IMR-90 (cell line): ENCODE results near the gene PROX2. TPM values are rescaled to one million over a fixed set of nuclear protein-coding genes. Genes with fewer than 3 reads are reported as not detected.

ENCODE experiments used
- ATAC-seq: fragments of 200-7000 bp; cut with Tn5 transposase; 2 replicates; pipeline ENCODE4 v1.9.1; 2020; ENCODE audit warnings: low read depth, mild to moderate bottlenecking, moderate library complexity
- BruUV-seq: library from RNA; stranded (reverse); fragments of 400-500 nt; replicated peaks from 2 replicates; lab custom pipeline; 2021; lab: Mats Ljungman, UMichigan
- CTCF ChIA-PET: fragments of 300-600 bp; formaldehyde crosslinking; extraction: SDS; loops from one replicate; lab custom pipeline; 2021; ENCODE audit warnings: antibody characterized with exemption; lab: Yijun Ruan, JAX
- POLR2A ChIA-PET: fragments of 300-600 bp; sonication (Branson Sonifier 250); formaldehyde crosslinking; loops from one replicate; lab custom pipeline; 2022; ENCODE audit warnings: antibody characterized with exemption; ENCODE audit not compliant: unreplicated experiment; lab: Charles Lee
- DNase-seq: peaks from one replicate; pipeline ENCODE4 v3.0.0; 2013
- H2AFZ ChIP-seq: replicated peaks from 2 replicates; pipeline ENCODE3; 2013; ENCODE audit warnings: low read length, mild to moderate bottlenecking; ENCODE audit not compliant: poor library complexity
- H2AK5ac ChIP-seq: 2 replicates; pipeline ENCODE4 v1.6.1; 2013; ENCODE audit warnings: low read depth, low read length, inconsistent platforms
- H2AK9ac ChIP-seq: replicated peaks from 2 replicates; pipeline ENCODE3; 2013; ENCODE audit warnings: mild to moderate bottlenecking, low read depth, low read length, moderate library complexity; ENCODE audit not compliant: poor library complexity
- H2BK120ac ChIP-seq: 2 replicates; pipeline ENCODE4 v1.6.1; 2013; ENCODE audit warnings: low read depth, low read length, inconsistent platforms
- H2BK15ac ChIP-seq: 3 replicates; pipeline ENCODE4 v1.6.1; 2013; ENCODE audit warnings: low read depth, low read length, inconsistent platforms
- H2BK20ac ChIP-seq: 2 replicates; pipeline ENCODE4 v1.6.1; 2013; ENCODE audit warnings: low read depth, mild to moderate bottlenecking, inconsistent platforms, low read length, moderate library complexity
- H2BK5ac ChIP-seq: 2 replicates; pipeline ENCODE4 v1.6.1; 2013; ENCODE audit warnings: mild to moderate bottlenecking, low read depth, low read length, inconsistent platforms; ENCODE audit not compliant: poor library complexity, severe bottlenecking
- H3K14ac ChIP-seq: replicated peaks from 2 replicates; pipeline ENCODE4 v1.6.1; 2013; ENCODE audit warnings: low read depth, low read length, inconsistent platforms
- H3K18ac ChIP-seq: 2 replicates; pipeline ENCODE4 v1.6.1; 2013; ENCODE audit warnings: low read depth, low read length, control low read depth
- H3K23ac ChIP-seq: 2 replicates; pipeline ENCODE4 v1.6.1; 2013; ENCODE audit warnings: low read depth, low read length, inconsistent platforms
- H3K27ac ChIP-seq: 2 replicates; pipeline ENCODE4 v1.5.1; 2013; ENCODE audit warnings: mild to moderate bottlenecking, control low read depth, low read length; ENCODE audit not compliant: insufficient read depth
- H3K27me3 ChIP-seq: 2 replicates; pipeline ENCODE4 v1.6.1; 2013; ENCODE audit warnings: low read length; ENCODE audit not compliant: control insufficient read depth, insufficient read depth
- H3K36me3 ChIP-seq: 2 replicates; pipeline ENCODE4 v1.6.1; 2013; ENCODE audit warnings: low read length, mixed read lengths; ENCODE audit not compliant: control insufficient read depth, insufficient read depth
- H3K4ac ChIP-seq: 2 replicates; pipeline ENCODE4 v1.6.1; 2013; ENCODE audit warnings: low read depth, low read length, inconsistent platforms
- H3K4me1 ChIP-seq: 2 replicates; pipeline ENCODE4 v1.6.1; 2013; ENCODE audit warnings: low read length, mixed read lengths; ENCODE audit not compliant: control insufficient read depth, insufficient read depth
- H3K4me2 ChIP-seq: 2 replicates; pipeline ENCODE4 v1.6.1; 2013; ENCODE audit warnings: low read depth, mild to moderate bottlenecking, control low read depth, low read length, moderate library complexity
- H3K4me3 ChIP-seq: 2 replicates; pipeline ENCODE4 v1.5.1; 2013; ENCODE audit warnings: low read depth, mild to moderate bottlenecking, control low read depth, low read length, moderate library complexity; ENCODE audit not compliant: insufficient read depth
- H3K56ac ChIP-seq: 2 replicates; pipeline ENCODE4 v1.6.1; 2013; ENCODE audit warnings: low read length, inconsistent platforms; ENCODE audit not compliant: insufficient read depth; ENCODE audit errors: extremely low read depth
- H3K79me1 ChIP-seq, 2 experiments: 2 replicates each; pipeline ENCODE4 v1.6.1; 2013; ENCODE audit warnings: low read length in 2 of 2, inconsistent platforms in 1 of 2, low read depth in 1 of 2
- H3K9ac ChIP-seq: 2 replicates; pipeline ENCODE4 v1.6.1; 2013; ENCODE audit warnings: low read depth, low read length, control low read depth
- H3K9me1 ChIP-seq: 2 replicates; pipeline ENCODE4 v1.6.1; 2013; ENCODE audit warnings: low read length, inconsistent platforms; ENCODE audit not compliant: insufficient read depth
- H3K9me3 ChIP-seq: 2 replicates; pipeline ENCODE4 v1.6.1; 2013; ENCODE audit warnings: low read length; ENCODE audit not compliant: control insufficient read depth, insufficient read depth
- H4K20me1 ChIP-seq: 2 replicates; pipeline ENCODE4 v1.6.1; 2013; ENCODE audit warnings: low read length, inconsistent platforms; ENCODE audit not compliant: insufficient read depth
- H4K5ac ChIP-seq: 2 replicates; pipeline ENCODE4 v1.6.1; 2013; ENCODE audit warnings: mild to moderate bottlenecking, low read depth, low read length, control low read depth
- H4K8ac ChIP-seq, 2 experiments: 2 replicates each; pipeline ENCODE4 v1.6.1; 2013; ENCODE audit warnings: low read depth in 2 of 2, low read length in 2 of 2, control low read depth in 1 of 2, inconsistent platforms in 1 of 2
- H4K91ac ChIP-seq: 2 replicates; pipeline ENCODE4 v1.6.1; 2013; ENCODE audit warnings: low read depth, low read length, inconsistent platforms; ENCODE audit not compliant: insufficient read depth
- BHLHE40 ChIP-seq: fragments of 150-350 bp; IDR thresholded peaks from 2 replicates; pipeline ENCODE4 v1.6.1; 2016; ENCODE audit warnings: mild to moderate bottlenecking, low read depth, low read length
- CEBPB ChIP-seq: IDR thresholded peaks from 2 replicates; pipeline ENCODE4 v1.6.1; 2012; ENCODE audit warnings: low read depth, low read length, improper control_type of control experiment
- CHD1 ChIP-seq: IDR thresholded peaks from 2 replicates; pipeline ENCODE4 v1.6.1; 2012; ENCODE audit warnings: low read depth, low read length, improper control_type of control experiment
- FOS ChIP-seq: fragments of 150-350 bp; IDR thresholded peaks from 2 replicates; pipeline ENCODE4 v1.6.1; 2016; ENCODE audit warnings: low read depth, low read length
- MAFK ChIP-seq: IDR thresholded peaks from 2 replicates; pipeline ENCODE4 v1.6.1; 2012; ENCODE audit warnings: low read depth, low read length, improper control_type of control experiment
- MAZ ChIP-seq: IDR thresholded peaks from 2 replicates; pipeline ENCODE4 v1.6.1; 2012; ENCODE audit warnings: low read depth, mild to moderate bottlenecking, low read length, improper control_type of control experiment, moderate library complexity, borderline replicate concordance
- MXI1 ChIP-seq: IDR thresholded peaks from 2 replicates; pipeline ENCODE4 v1.6.1; 2012; ENCODE audit warnings: low read depth, mild to moderate bottlenecking, low read length, moderate library complexity, borderline replicate concordance
- NFE2L2 ChIP-seq: fragments of 150-350 bp; IDR thresholded peaks from 2 replicates; pipeline ENCODE4 v1.6.1; 2016; ENCODE audit warnings: low read depth, mild to moderate bottlenecking, low read length
- POLR2A ChIP-seq: IDR thresholded peaks from 2 replicates; pipeline ENCODE4 v1.6.1; 2012; ENCODE audit warnings: mild to moderate bottlenecking, low read depth, low read length
- RAD21 ChIP-seq: IDR thresholded peaks from 2 replicates; pipeline ENCODE4 v1.6.1; 2012; ENCODE audit warnings: low read length, improper control_type of control experiment
- RCOR1 ChIP-seq: IDR thresholded peaks from 2 replicates; pipeline ENCODE4 v1.6.1; 2012; ENCODE audit warnings: mild to moderate bottlenecking, low read length, improper control_type of control experiment; ENCODE audit not compliant: insufficient replicate concordance
- RFX5 ChIP-seq: IDR thresholded peaks from 2 replicates; pipeline ENCODE4 v1.8.0; 2012; ENCODE audit warnings: low read depth, mild to moderate bottlenecking, low read length, moderate library complexity
- SMC3 ChIP-seq: fragments of 150-350 bp; IDR thresholded peaks from 2 replicates; pipeline ENCODE4 v1.6.1; 2016; ENCODE audit warnings: low read depth, mild to moderate bottlenecking, antibody characterized with exemption, low read length, moderate library complexity
- WGBS, 2 experiments: methylation state at CpG; one replicate each; pipeline versions ENCODE4 v1.1.5 to v1.1.7; 2013; ENCODE audit warnings: missing lambda C conversion rate in 2 of 2; ENCODE audit not compliant: insufficient read length in 1 of 2; ENCODE audit errors: extremely low coverage in 2 of 2; 5-methylcytosine and 5-hydroxymethylcytosine counted together
- dilution Hi-C: fragments of 300-500 bp; cut with HindIII; formaldehyde crosslinking; loops from one replicate; pipeline ENCODE4 v1.14.3; 2018; ENCODE audit warnings: low sequenced_read_pairs; ENCODE audit not compliant: unreplicated experiment
- in situ Hi-C: fragments of 300-500 bp; cut with MboI; formaldehyde crosslinking; loops from 3 replicates; pipeline ENCODE4 v1.14.3; 2019; ENCODE audit warnings: low sequenced_read_pairs, inconsistent platforms, mixed read lengths
- intact Hi-C: fragments of 100-400 bp; cut with micrococcal nuclease; formaldehyde crosslinking; loops from 2 replicates; pipeline ENCODE4 v1.10.0; 2022
- polyA plus RNA-seq, 3 experiments: library from polyadenylated mRNA; depleted of rRNA; stranded (reverse); fragments of >200 nt; gene quantifications; 2 replicates each; pipeline ENCODE4 v1.2.3, GENCODE V29; 2012; ENCODE audit warnings: low replicate concordance in 1 of 3
- total RNA-seq: library from RNA; depleted of rRNA; stranded (reverse); fragments of >200 nt; gene quantifications from 2 replicates; pipeline ENCODE4 v1.2.3, GENCODE V29; 2012
- TF ChIP-seq, protein P1 (sequence below): fragments of 150-350 bp; IDR thresholded peaks from 2 replicates; pipeline ENCODE4 v1.6.1; 2016; ENCODE audit warnings: low read depth, mild to moderate bottlenecking, low read length, moderate library complexity, borderline replicate concordance
- TF ChIP-seq, protein P2 (sequence below): conservative IDR thresholded peaks from 2 replicates; pipeline ENCODE4 v1.5.1; 2012; ENCODE audit warnings: mild to moderate bottlenecking, low read depth, low read length, improper control_type of control experiment
- TF ChIP-seq, protein P3 (sequence below): fragments of 150-350 bp; IDR thresholded peaks from 2 replicates; pipeline ENCODE4 v1.6.1; 2017; ENCODE audit warnings: mild to moderate bottlenecking, antibody characterized with exemption, low read length, low read depth

Gene PROX2
- total and polyA plus RNA-seq, 2 of the 4 experiments (the other 2 are of a cell fraction) = not detected

DNA sequence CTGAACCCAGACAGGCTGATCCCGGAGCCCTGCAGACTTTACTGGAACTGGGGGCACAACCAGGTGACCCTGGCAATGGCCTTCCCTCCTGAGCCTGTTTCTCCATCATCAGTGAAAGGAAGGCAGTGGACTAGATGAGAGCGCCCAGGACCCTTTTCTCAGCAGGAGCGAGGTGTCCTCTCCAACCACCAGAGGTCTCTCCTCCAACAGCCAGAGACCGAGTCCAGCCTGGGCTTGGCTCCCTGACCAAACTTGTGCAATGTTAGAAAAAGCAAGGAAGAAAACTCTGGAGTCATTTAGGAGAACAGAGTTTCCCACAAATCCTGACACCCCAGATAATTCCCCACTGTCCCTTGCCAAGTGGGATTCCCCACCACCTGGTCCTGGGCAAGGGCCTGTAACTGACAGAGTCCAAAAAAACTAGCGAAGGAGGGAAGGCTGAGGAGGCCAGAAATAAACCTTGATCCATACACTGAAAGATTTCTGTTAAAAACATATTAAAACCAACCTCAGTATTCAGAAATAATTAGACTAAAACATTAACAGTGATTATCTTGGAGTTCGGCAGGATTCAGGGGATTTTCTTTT, 38.1 kb upstream of the PROX2 start:
- H2BK5ac ChIP-seq = no peak overlapping the region
- no peak overlapping the region for H4K8ac ChIP-seq
- H4K5ac ChIP-seq = no peak overlapping the region
- H3K4ac ChIP-seq = 0 out of 2 replicates have a peak overlapping the region, but pooled peaks have one; percentile 43
- no peak overlapping the region for H3K18ac ChIP-seq
- no TSS peak for BruUV-seq
- H2AK9ac ChIP-seq = no peak overlapping the region
- H3K79me1 ChIP-seq = no peaks in the 10 kb centered on the region
- TF ChIP-seq FOS = no peak
- no peak for TF ChIP-seq MXI1
- no peak for TF ChIP-seq POLR2A
- no peak for TF ChIP-seq RCOR1
- no peak for TF ChIP-seq MAFK
- TF ChIP-seq, protein P1, sequence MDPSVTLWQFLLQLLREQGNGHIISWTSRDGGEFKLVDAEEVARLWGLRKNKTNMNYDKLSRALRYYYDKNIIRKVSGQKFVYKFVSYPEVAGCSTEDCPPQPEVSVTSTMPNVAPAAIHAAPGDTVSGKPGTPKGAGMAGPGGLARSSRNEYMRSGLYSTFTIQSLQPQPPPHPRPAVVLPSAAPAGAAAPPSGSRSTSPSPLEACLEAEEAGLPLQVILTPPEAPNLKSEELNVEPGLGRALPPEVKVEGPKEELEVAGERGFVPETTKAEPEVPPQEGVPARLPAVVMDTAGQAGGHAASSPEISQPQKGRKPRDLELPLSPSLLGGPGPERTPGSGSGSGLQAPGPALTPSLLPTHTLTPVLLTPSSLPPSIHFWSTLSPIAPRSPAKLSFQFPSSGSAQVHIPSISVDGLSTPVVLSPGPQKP = no peak
- no peak for TF ChIP-seq MAZ
- peak; percentile 89 for TF ChIP-seq RAD21
- no peak for TF ChIP-seq CHD1
- peak; percentile 96 for TF ChIP-seq SMC3
- TF ChIP-seq BHLHE40 = no peak
- TF ChIP-seq RFX5 = no peak
- TF ChIP-seq, protein P2, sequence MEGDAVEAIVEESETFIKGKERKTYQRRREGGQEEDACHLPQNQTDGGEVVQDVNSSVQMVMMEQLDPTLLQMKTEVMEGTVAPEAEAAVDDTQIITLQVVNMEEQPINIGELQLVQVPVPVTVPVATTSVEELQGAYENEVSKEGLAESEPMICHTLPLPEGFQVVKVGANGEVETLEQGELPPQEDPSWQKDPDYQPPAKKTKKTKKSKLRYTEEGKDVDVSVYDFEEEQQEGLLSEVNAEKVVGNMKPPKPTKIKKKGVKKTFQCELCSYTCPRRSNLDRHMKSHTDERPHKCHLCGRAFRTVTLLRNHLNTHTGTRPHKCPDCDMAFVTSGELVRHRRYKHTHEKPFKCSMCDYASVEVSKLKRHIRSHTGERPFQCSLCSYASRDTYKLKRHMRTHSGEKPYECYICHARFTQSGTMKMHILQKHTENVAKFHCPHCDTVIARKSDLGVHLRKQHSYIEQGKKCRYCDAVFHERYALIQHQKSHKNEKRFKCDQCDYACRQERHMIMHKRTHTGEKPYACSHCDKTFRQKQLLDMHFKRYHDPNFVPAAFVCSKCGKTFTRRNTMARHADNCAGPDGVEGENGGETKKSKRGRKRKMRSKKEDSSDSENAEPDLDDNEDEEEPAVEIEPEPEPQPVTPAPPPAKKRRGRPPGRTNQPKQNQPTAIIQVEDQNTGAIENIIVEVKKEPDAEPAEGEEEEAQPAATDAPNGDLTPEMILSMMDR = peak; percentile 90
- no peak for TF ChIP-seq NFE2L2
- peak; percentile 94 for TF ChIP-seq CEBPB
- TF ChIP-seq, protein P3, sequence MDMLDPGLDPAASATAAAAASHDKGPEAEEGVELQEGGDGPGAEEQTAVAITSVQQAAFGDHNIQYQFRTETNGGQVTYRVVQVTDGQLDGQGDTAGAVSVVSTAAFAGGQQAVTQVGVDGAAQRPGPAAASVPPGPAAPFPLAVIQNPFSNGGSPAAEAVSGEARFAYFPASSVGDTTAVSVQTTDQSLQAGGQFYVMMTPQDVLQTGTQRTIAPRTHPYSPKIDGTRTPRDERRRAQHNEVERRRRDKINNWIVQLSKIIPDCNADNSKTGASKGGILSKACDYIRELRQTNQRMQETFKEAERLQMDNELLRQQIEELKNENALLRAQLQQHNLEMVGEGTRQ = no peak
- H3K27ac ChIP-seq = no peak overlapping the region
- H2AFZ ChIP-seq = peak overlapping the region; percentile 86
- H3K9ac ChIP-seq = no peak overlapping the region
- CTCF ChIA-PET = no interaction called here
- H3K4me3 ChIP-seq = no peak overlapping the region
- no peaks in the 10 kb centered on the region for H3K9me3 ChIP-seq
- dilution Hi-C loops = no loop called here
- DNase-seq (peak; percentile 77), ATAC-seq (peak; percentile 93)
- no peak overlapping the region for H2BK20ac ChIP-seq
- H2BK15ac ChIP-seq = no peak overlapping the region
- no peaks in the 10 kb centered on the region for H3K36me3 ChIP-seq
- H3K9me1 ChIP-seq = no peaks in the 10 kb centered on the region
- no peak overlapping the region for H4K91ac ChIP-seq
- no peak overlapping the region for H3K56ac ChIP-seq
- intact Hi-C loops = loop anchor here (1.0 kb wide), 3 partner anchors 32 to 389 kb away; no protein-coding TSS in a partner anchor
- H2AK5ac ChIP-seq = no peak overlapping the region
- H3K4me1 ChIP-seq = peaks cover 1% of the 10 kb centered on the region; the same call in 1 of the 2 replicates
- POLR2A ChIA-PET = no interaction called here
- H3K4me2 ChIP-seq = no peak overlapping the region
- H2BK120ac ChIP-seq = no peak overlapping the region
- no peaks in the 10 kb centered on the region for H4K20me1 ChIP-seq
- H3K23ac ChIP-seq = peak overlapping the region; percentile 56; the same call in 1 of the 2 replicates
- H3K14ac ChIP-seq = peak overlapping the region; percentile 81
- no CpG with 5 or more reads among the region's 6 CpGs for WGBS, 2 experiments
- no peaks in the 10 kb centered on the region for H3K27me3 ChIP-seq
- in situ Hi-C loops = loop anchor here (5.0 to 10.0 kb wide), 2 partner anchors 163 to 391 kb away; no protein-coding TSS in a partner anchor
